GM18861 (cell line): ENCODE results near the gene LCN12.

Experiments used
- ATAC-seq: cut with Tn5 transposase; IDR thresholded peaks from one replicate; pipeline ENCODE4 v1.9.1; 2021; ENCODE audit not compliant: unreplicated experiment

Gene LCN12

GRCh38 chr9:136951541-136952320 lies at the start of gene LCN12:
Gene LCN12, plus strand, starts transcription at chr9:136952273. Its CDS starts 55 bp downstream, at chr9:136952328.
- ATAC-seq: no peak

- no peak for ATAC-seq
Measured at GRCh38 chr9:136903041-136903554, 49.0 kb upstream of the LCN12 start.

- ATAC-seq: no peak
Measured at GRCh38 chr9:136906266-136906665, 45.8 kb upstream of the LCN12 start.

- ATAC-seq: no peak
Measured at GRCh38 chr9:136907011-136907914, 44.8 kb upstream of the LCN12 start.

GRCh38 chr9:136910197-136910900 lies 41.7 kb upstream of the LCN12 start:
- ATAC-seq: no peak

- ATAC-seq: no peak
Measured at GRCh38 chr9:136910901-136911245, 41.2 kb upstream of the LCN12 start.

- ATAC-seq: no peak
Measured at GRCh38 chr9:136913701-136914438, 38.2 kb upstream of the LCN12 start.

GRCh38 chr9:136915632-136916329 lies 36.3 kb upstream of the LCN12 start:
- ATAC-seq: no peak

GRCh38 chr9:136916330-136917184 lies 35.5 kb upstream of the LCN12 start:
- ATAC-seq: no peak

GRCh38 chr9:136917902-136918301 lies 34.2 kb upstream of the LCN12 start:
- ATAC-seq: no peak

GRCh38 chr9:136920069-136920468 lies 32.0 kb upstream of the LCN12 start:
- ATAC-seq: no peak

GRCh38 chr9:136920734-136921231 lies 31.3 kb upstream of the LCN12 start:
- ATAC-seq: no peak

- no peak for ATAC-seq
Measured at GRCh38 chr9:136921307-136921706, 30.8 kb upstream of the LCN12 start.

GRCh38 chr9:136921718-136922117 lies 30.4 kb upstream of the LCN12 start:
- no peak for ATAC-seq

GRCh38 chr9:136922540-136922939 lies 29.5 kb upstream of the LCN12 start:
- no peak for ATAC-seq

GRCh38 chr9:136923881-136924280 lies 28.2 kb upstream of the LCN12 start:
- no peak for ATAC-seq

- no peak for ATAC-seq
Measured at GRCh38 chr9:136925414-136926153, 26.5 kb upstream of the LCN12 start.

GRCh38 chr9:136926154-136926704 lies 25.8 kb upstream of the LCN12 start:
- ATAC-seq: no peak
